ENCODE results near the gene ZNF385B. TPM values are rescaled to one million over a fixed set of nuclear protein-coding genes. Genes with fewer than 3 reads are reported as not detected.

The ZNF385B gene
- total RNA-seq, 1 experiment from 2014 or later, result 0.28 TPM

- TF ChIP-seq TCF7L2 (IDR thresholded peaks at IDR 0.05; ENCODE audit: low read depth, low read length) (no peak), REST (IDR thresholded peaks at IDR 0.05; ENCODE audit: insufficient read depth in 1 of 2, low read depth in 2 of 2, low read length in 1 of 2) (no peak), SIN3A (IDR thresholded peaks at IDR 0.05; ENCODE audit: borderline replicate concordance, insufficient read depth, low read depth, low read length) (no peak), POLR2AphosphoS5 (IDR thresholded peaks at IDR 0.05; ENCODE audit: low read depth, low read length) (no peak)
- TF ChIP-seq, protein P1, sequence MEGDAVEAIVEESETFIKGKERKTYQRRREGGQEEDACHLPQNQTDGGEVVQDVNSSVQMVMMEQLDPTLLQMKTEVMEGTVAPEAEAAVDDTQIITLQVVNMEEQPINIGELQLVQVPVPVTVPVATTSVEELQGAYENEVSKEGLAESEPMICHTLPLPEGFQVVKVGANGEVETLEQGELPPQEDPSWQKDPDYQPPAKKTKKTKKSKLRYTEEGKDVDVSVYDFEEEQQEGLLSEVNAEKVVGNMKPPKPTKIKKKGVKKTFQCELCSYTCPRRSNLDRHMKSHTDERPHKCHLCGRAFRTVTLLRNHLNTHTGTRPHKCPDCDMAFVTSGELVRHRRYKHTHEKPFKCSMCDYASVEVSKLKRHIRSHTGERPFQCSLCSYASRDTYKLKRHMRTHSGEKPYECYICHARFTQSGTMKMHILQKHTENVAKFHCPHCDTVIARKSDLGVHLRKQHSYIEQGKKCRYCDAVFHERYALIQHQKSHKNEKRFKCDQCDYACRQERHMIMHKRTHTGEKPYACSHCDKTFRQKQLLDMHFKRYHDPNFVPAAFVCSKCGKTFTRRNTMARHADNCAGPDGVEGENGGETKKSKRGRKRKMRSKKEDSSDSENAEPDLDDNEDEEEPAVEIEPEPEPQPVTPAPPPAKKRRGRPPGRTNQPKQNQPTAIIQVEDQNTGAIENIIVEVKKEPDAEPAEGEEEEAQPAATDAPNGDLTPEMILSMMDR (IDR thresholded peaks at IDR 0.05), result no peak
- no peak overlapping the region for H3K4me3 ChIP-seq (ENCODE audit: low read depth in 2 of 2, low read length in 2 of 2)
- CTCF ChIA-PET, result no interaction called here
- H3K9me3 ChIP-seq (ENCODE audit: control insufficient read depth, insufficient read depth, low read depth, low read length), result no peaks in the 10 kb centered on the region
- BruUV-seq (replicated peaks), result no TSS peak
- ATAC-seq, result no peak
- intact Hi-C loops (cut with micrococcal nuclease; ENCODE audit: unreplicated experiment), result no loop called here
- in situ Hi-C loops (cut with HindIII; ENCODE audit: low pct_unique_long_range_greater_than_20kb, low sequenced_read_pairs), result no loop called here
- no peaks in the 10 kb centered on the region for H3K4me1 ChIP-seq (ENCODE audit: control insufficient read depth, insufficient read depth, low read length)
- H3K27ac ChIP-seq (ENCODE audit: low read length), result no peak overlapping the region
- H3K27me3 ChIP-seq (ENCODE audit: control insufficient read depth, insufficient read depth, low read length), result no peaks in the 10 kb centered on the region
- DNase-seq (ENCODE audit: low read depth, low spot score), result no peak
- H3K36me3 ChIP-seq (ENCODE audit: control insufficient read depth, insufficient read depth, low read length), result no peaks in the 10 kb centered on the region
- POLR2A ChIA-PET, result no interaction called here
Measured at GRCh38 chr2:179771791-179772190, 89.6 kb downstream of the ZNF385B start.

- H3K36me3 ChIP-seq (ENCODE audit: control insufficient read depth, insufficient read depth, low read length), result no peaks in the 10 kb centered on the region
- CTCF ChIA-PET, result no interaction called here
- H3K9me3 ChIP-seq (ENCODE audit: control insufficient read depth, insufficient read depth, low read depth, low read length), result no peaks in the 10 kb centered on the region
- intact Hi-C loops (cut with micrococcal nuclease; ENCODE audit: unreplicated experiment), result no loop called here
- no peak for TF ChIP-seq POLR2AphosphoS5 (IDR thresholded peaks at IDR 0.05; ENCODE audit: low read depth, low read length)
- TF ChIP-seq SIN3A (IDR thresholded peaks at IDR 0.05; ENCODE audit: borderline replicate concordance, insufficient read depth, low read depth, low read length), result no peak
- TF ChIP-seq, protein P1 (IDR thresholded peaks at IDR 0.05), result no peak
- TF ChIP-seq TCF7L2 (IDR thresholded peaks at IDR 0.05; ENCODE audit: low read depth, low read length), result no peak
- no peak for TF ChIP-seq REST (IDR thresholded peaks at IDR 0.05; ENCODE audit: insufficient read depth in 1 of 2, low read depth in 2 of 2, low read length in 1 of 2)
- BruUV-seq (replicated peaks), result no TSS peak
- DNase-seq (ENCODE audit: low read depth, low spot score), result no peak
- H3K27me3 ChIP-seq (ENCODE audit: control insufficient read depth, insufficient read depth, low read length), result no peaks in the 10 kb centered on the region
- H3K27ac ChIP-seq (ENCODE audit: low read length), result no peak overlapping the region
- no peak for ATAC-seq
- no peaks in the 10 kb centered on the region for H3K4me1 ChIP-seq (ENCODE audit: control insufficient read depth, insufficient read depth, low read length)
- in situ Hi-C loops (cut with HindIII; ENCODE audit: low pct_unique_long_range_greater_than_20kb, low sequenced_read_pairs), result no loop called here
- H3K4me3 ChIP-seq (ENCODE audit: low read depth in 2 of 2, low read length in 2 of 2), result no peak overlapping the region
- POLR2A ChIA-PET, result no interaction called here
Measured at GRCh38 chr2:179770029-179770428, 91.4 kb downstream of the ZNF385B start.

All from Panc1 (cell line).